ENCODE measurements around the gene PRICKLE2. TPM values are rescaled to one million over a fixed set of nuclear protein-coding genes. Genes with fewer than 3 reads are reported as not detected.

PRICKLE2 gene
- total RNA-seq, 1 experiment from 2014 or later, result 9.6 TPM

- H3K4me3 Mint-ChIP-seq (ENCODE audit: unreplicated experiment), result no peak overlapping the region
- H3K27me3 Mint-ChIP-seq (ENCODE audit: insufficient read depth, unreplicated experiment), result no peaks in the 10 kb centered on the region
- H3K4me1 Mint-ChIP-seq (ENCODE audit: insufficient read depth, unreplicated experiment), result no peaks in the 10 kb centered on the region
- no TSS peak for BruUV-seq (replicated peaks)
- no peaks in the 10 kb centered on the region for H3K36me3 Mint-ChIP-seq (ENCODE audit: insufficient read depth, unreplicated experiment)
- DNase-seq (ENCODE audit: unreplicated experiment), result no peak
- CTCF ChIA-PET, result interaction anchor here (0.9 kb wide), 1 partner anchor 335 kb away, joined by 4 read pairs; no protein-coding TSS in a partner anchor
- H3K9me3 Mint-ChIP-seq (ENCODE audit: unreplicated experiment), result no peaks in the 10 kb centered on the region
- POLR2A ChIA-PET, result no interaction called here
- TF ChIP-seq CTCF (IDR thresholded peaks at IDR 0.05; ENCODE audit: unreplicated experiment), result no peak
- intact Hi-C loops (cut with micrococcal nuclease), result no loop called here
- no peak overlapping the region for H3K27ac Mint-ChIP-seq (ENCODE audit: low read depth, unreplicated experiment)
Observed at GRCh38 chr3:64063983-64064438, 161.3 kb downstream of the PRICKLE2 start.

- ChIA-PET POLR2A (no interaction called here), CTCF (interaction anchor here (0.9 to 1.0 kb wide), 2 partner anchors 14 to 336 kb away, joined by 3 to 4 read pairs; no protein-coding TSS in a partner anchor)
- Mint-ChIP-seq H3K9me3 (ENCODE audit: unreplicated experiment) (no peaks in the 10 kb centered on the region), H3K36me3 (ENCODE audit: insufficient read depth, unreplicated experiment) (no peaks in the 10 kb centered on the region), H3K4me3 (ENCODE audit: unreplicated experiment) (no peak overlapping the region), H3K4me1 (ENCODE audit: insufficient read depth, unreplicated experiment) (no peaks in the 10 kb centered on the region), H3K27me3 (ENCODE audit: insufficient read depth, unreplicated experiment) (no peaks in the 10 kb centered on the region), H3K27ac (ENCODE audit: low read depth, unreplicated experiment) (no peak overlapping the region)
- no peak for TF ChIP-seq CTCF (IDR thresholded peaks at IDR 0.05; ENCODE audit: unreplicated experiment)
- intact Hi-C loops (cut with micrococcal nuclease), result no loop called here
- DNase-seq (ENCODE audit: unreplicated experiment), result no peak
- no TSS peak for BruUV-seq (replicated peaks)
Observed at GRCh38 chr3:64063207-64063982, 161.9 kb downstream of the PRICKLE2 start.

- no TSS peak for BruUV-seq (replicated peaks)
- Mint-ChIP-seq H3K9me3 (ENCODE audit: unreplicated experiment) (no peaks in the 10 kb centered on the region), H3K4me1 (ENCODE audit: insufficient read depth, unreplicated experiment) (peaks cover 5% of the 10 kb centered on the region), H3K27ac (ENCODE audit: low read depth, unreplicated experiment) (no peak overlapping the region), H3K36me3 (ENCODE audit: insufficient read depth, unreplicated experiment) (no peaks in the 10 kb centered on the region), H3K27me3 (ENCODE audit: insufficient read depth, unreplicated experiment) (no peaks in the 10 kb centered on the region), H3K4me3 (ENCODE audit: unreplicated experiment) (no peak overlapping the region)
- ChIA-PET CTCF (interaction anchor here (1.0 kb wide), 1 partner anchor 423 kb away, joined by 4 read pairs; no protein-coding TSS in a partner anchor), POLR2A (no interaction called here)
- no peak for TF ChIP-seq CTCF (IDR thresholded peaks at IDR 0.05; ENCODE audit: unreplicated experiment)
- intact Hi-C loops (cut with micrococcal nuclease), result no loop called here
- no peak for DNase-seq (ENCODE audit: unreplicated experiment)
Observed at GRCh38 chr3:64061628-64062027, 163.6 kb downstream of the PRICKLE2 start.

GRCh38 chr3:64059484-64060175 lies 165.6 kb downstream of the PRICKLE2 start:
- no peak for TF ChIP-seq CTCF (IDR thresholded peaks at IDR 0.05; ENCODE audit: unreplicated experiment)
- CTCF ChIA-PET, result interaction anchor here (1.5 kb wide), 1 partner anchor 36 kb away, joined by 3 read pairs; the partner anchor contains the start of gene PSMD6
- DNase-seq (ENCODE audit: unreplicated experiment), result no peak
- BruUV-seq (replicated peaks), result no TSS peak
- H3K27ac Mint-ChIP-seq (ENCODE audit: low read depth, unreplicated experiment), result no peak overlapping the region
- no peaks in the 10 kb centered on the region for H3K9me3 Mint-ChIP-seq (ENCODE audit: unreplicated experiment)
- POLR2A ChIA-PET, result interaction anchor here (0.7 to 1.2 kb wide), 4 partner anchors 7 to 391 kb away, joined by 3 read pairs; no protein-coding TSS in a partner anchor
- peaks cover 6% of the 10 kb centered on the region for H3K4me1 Mint-ChIP-seq (ENCODE audit: insufficient read depth, unreplicated experiment)
- H3K27me3 Mint-ChIP-seq (ENCODE audit: insufficient read depth, unreplicated experiment), result no peaks in the 10 kb centered on the region
- H3K4me3 Mint-ChIP-seq (ENCODE audit: unreplicated experiment), result no peak overlapping the region
- no peaks in the 10 kb centered on the region for H3K36me3 Mint-ChIP-seq (ENCODE audit: insufficient read depth, unreplicated experiment)
- intact Hi-C loops (cut with micrococcal nuclease), result no loop called here

Data from MCF 10A (cell line).